SJSA1 (cell line): ENCODE data around the gene PRKAB1. TPM values are rescaled to one million over a fixed set of nuclear protein-coding genes. Genes with fewer than 3 reads are reported as not detected.
"Not testable (repeated sequence)": the region's sequence is repeated elsewhere in the genome, so short reads cannot be mapped to it uniquely, and the experiment has no call there.

ENCODE experiments used
- DNase-seq, 2 experiments: peaks; one replicate each; pipeline ENCODE4 v3.0.0-alpha.2; 2015 to 2020; ENCODE audit warnings: low spot score in 2 of 2, low read depth in 1 of 2
- H3K27ac ChIP-seq: fragments of 250-450 bp; sonication (Bioruptor Pico); 2 replicates; pipeline ENCODE4 v1.5.1; 2020; ENCODE audit warnings: mild to moderate bottlenecking, moderate library complexity
- H3K27me3 ChIP-seq: fragments of 250-450 bp; sonication (Bioruptor Pico); replicated peaks from 2 replicates; pipeline ENCODE4 v1.5.1; 2020; ENCODE audit warnings: mild to moderate bottlenecking, moderate library complexity
- H3K36me3 ChIP-seq: fragments of 250-450 bp; sonication (Bioruptor Pico); 2 replicates; pipeline ENCODE4 v1.5.1; 2020; ENCODE audit warnings: mild to moderate bottlenecking
- H3K4me1 ChIP-seq: fragments of 250-450 bp; sonication (Bioruptor Pico); replicated peaks from 2 replicates; pipeline ENCODE4 v1.6.1; 2021; ENCODE audit warnings: mild to moderate bottlenecking
- H3K4me3 ChIP-seq: fragments of 250-450 bp; sonication (Bioruptor Pico); 2 replicates; pipeline ENCODE4 v1.5.1; 2020; ENCODE audit warnings: mild to moderate bottlenecking
- H3K9me3 ChIP-seq: fragments of 250-450 bp; sonication (Bioruptor Pico); replicated peaks from 2 replicates; pipeline ENCODE4 v1.5.1; 2020; ENCODE audit warnings: mild to moderate bottlenecking
- total RNA-seq: library from RNA; depleted of rRNA; stranded (reverse); fragments of >200 nt; shearing (Covaris generic); gene quantifications from 2 replicates; pipeline ENCODE4 v1.2.3, GENCODE V29; 2014; rRNA removed

Gene PRKAB1
- 9.3 and 11.7 TPM in 2 replicates for total RNA-seq

GRCh38 chr12:119667577-119668323 lies at the start of gene PRKAB1:
PRKAB1 (plus strand) TSS chr12:119668133; CDS start chr12:119668245, 112 bp downstream.
- Histone ChIP-seq H3K4me3 (peak within 1 kb of the TSS; percentile 77), H3K4me1 (peaks cover 4% of the 10 kb centered on the region; the same call in 1 of the 2 replicates), H3K27me3 (no peaks in the 10 kb centered on the region; the same call in 1 of the 2 replicates), H3K27ac (peak within 1 kb of the TSS; percentile 41), H3K36me3 (peaks cover 30% of the 10 kb centered on the region), H3K9me3 (no peaks in the 10 kb centered on the region)
- peak; percentile 88 to 95 for DNase-seq

GRCh38 chr12:119618328-119618896 lies 49.5 kb upstream of the PRKAB1 start:
- not testable (repeated sequence) for H3K4me1 ChIP-seq, H3K27ac ChIP-seq, H3K27me3 ChIP-seq, H3K9me3 ChIP-seq, DNase-seq, H3K36me3 ChIP-seq, H3K4me3 ChIP-seq

DNA sequence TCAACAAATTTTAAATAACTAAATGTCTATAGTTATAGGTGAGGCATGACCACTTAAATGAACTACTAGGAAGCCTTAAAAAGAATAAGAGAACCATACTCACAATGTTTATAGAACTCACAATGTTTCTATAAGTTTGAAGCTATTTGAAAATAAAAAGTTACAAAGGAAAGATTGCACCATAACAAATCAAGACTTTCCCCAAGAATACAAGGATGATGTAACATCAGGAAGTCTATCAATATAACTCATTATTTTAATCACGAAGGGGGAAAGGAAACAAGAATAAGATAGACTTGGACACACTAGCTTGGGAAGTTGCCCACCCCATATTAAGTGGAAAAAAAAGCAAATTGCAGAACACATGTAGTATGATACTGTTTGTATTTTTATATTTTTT lies 47.4 kb upstream of the PRKAB1 start:
- no peaks in the 10 kb centered on the region; the same call in 1 of the 2 replicates for H3K27me3 ChIP-seq
- no peaks in the 10 kb centered on the region for H3K9me3 ChIP-seq
- H3K4me1 ChIP-seq, result no peaks in the 10 kb centered on the region
- H3K27ac ChIP-seq, result no peak overlapping the region
- no peak overlapping the region for H3K4me3 ChIP-seq
- H3K36me3 ChIP-seq, result no peaks in the 10 kb centered on the region
- no peak for DNase-seq

DNA sequence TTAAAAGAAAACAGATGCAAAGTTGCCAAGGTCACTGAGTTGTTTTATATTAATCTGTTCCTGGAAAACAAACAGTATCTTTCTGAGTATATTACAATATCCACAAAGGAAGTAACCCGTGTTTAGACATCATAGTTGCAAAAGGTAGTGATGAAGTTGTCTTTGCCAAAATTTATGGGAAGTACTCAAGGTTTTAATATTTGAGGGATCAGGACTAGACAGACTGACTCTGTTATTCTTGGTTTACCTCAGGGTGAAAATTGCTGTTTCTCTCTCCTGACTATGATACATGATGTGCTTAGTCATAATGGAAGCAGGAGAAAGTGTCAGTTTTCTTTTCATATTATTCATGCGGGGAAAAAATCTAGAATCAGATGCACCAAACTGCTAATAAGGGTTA lies 46.1 kb upstream of the PRKAB1 start:
- no peaks in the 10 kb centered on the region for H3K4me1 ChIP-seq
- no peaks in the 10 kb centered on the region for H3K36me3 ChIP-seq
- no peak for DNase-seq
- H3K27ac ChIP-seq, result no peak overlapping the region
- H3K27me3 ChIP-seq, result no peaks in the 10 kb centered on the region
- H3K9me3 ChIP-seq, result no peaks in the 10 kb centered on the region
- H3K4me3 ChIP-seq, result no peak overlapping the region

GRCh38 chr12:119624966-119625365 lies 43.0 kb upstream of the PRKAB1 start:
- Histone ChIP-seq H3K27me3 (no peaks in the 10 kb centered on the region), H3K9me3 (no peaks in the 10 kb centered on the region), H3K4me1 (no peaks in the 10 kb centered on the region), H3K27ac (no peak overlapping the region), H3K4me3 (no peak overlapping the region), H3K36me3 (no peaks in the 10 kb centered on the region)
- DNase-seq, result no peak

DNA sequence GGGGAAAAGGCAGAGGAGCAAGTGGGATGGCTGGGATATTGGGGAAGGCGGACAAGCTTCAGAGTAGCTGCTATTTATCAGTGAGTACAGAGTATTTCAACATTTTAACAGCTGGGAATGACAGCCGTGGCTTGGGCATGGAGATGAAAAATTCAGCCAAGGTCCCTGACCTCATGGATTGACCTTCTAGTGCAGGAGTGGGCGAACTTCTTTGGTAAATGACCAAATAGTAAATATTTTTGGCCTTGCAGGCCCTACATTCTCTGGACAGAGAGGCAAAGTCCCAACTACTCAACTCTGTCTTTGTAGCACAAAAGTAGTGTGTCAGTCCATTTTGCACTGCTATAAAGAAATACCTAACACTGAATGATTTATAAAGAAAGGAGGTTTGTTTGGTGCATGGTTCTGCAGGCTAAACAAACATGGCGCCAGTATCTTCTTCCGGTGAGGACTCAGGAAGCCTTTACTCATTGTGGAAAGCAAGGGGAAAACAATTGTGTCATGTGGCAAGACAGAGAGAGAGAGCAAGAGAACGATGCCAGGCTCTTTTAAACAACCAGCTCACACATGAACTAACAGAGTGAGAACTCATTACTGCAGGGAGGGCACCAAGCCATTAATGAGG lies 40.8 kb upstream of the PRKAB1 start:
- no peak overlapping the region for H3K27ac ChIP-seq
- H3K27me3 ChIP-seq, result no peaks in the 10 kb centered on the region
- no peak overlapping the region for H3K4me3 ChIP-seq
- H3K36me3 ChIP-seq, result no peaks in the 10 kb centered on the region
- H3K9me3 ChIP-seq, result no peaks in the 10 kb centered on the region
- DNase-seq, result no peak
- H3K4me1 ChIP-seq, result no peaks in the 10 kb centered on the region

GRCh38 chr12:119627686-119628085 lies 40.2 kb upstream of the PRKAB1 start:
- Histone ChIP-seq H3K27ac (no peak overlapping the region), H3K36me3 (no peaks in the 10 kb centered on the region), H3K4me1 (no peaks in the 10 kb centered on the region), H3K4me3 (no peak overlapping the region), H3K9me3 (no peaks in the 10 kb centered on the region), H3K27me3 (no peaks in the 10 kb centered on the region)
- no peak for DNase-seq

GRCh38 chr12:119630223-119630780 lies 37.6 kb upstream of the PRKAB1 start:
- Histone ChIP-seq H3K27ac (no peak overlapping the region), H3K4me1 (no peaks in the 10 kb centered on the region), H3K27me3 (no peaks in the 10 kb centered on the region), H3K9me3 (no peaks in the 10 kb centered on the region), H3K36me3 (no peaks in the 10 kb centered on the region), H3K4me3 (no peak overlapping the region)
- DNase-seq, result no peak

GRCh38 chr12:119630962-119631550 lies 36.9 kb upstream of the PRKAB1 start:
- no peaks in the 10 kb centered on the region for H3K27me3 ChIP-seq
- H3K36me3 ChIP-seq, result no peaks in the 10 kb centered on the region
- DNase-seq, result no peak
- no peak overlapping the region for H3K4me3 ChIP-seq
- no peaks in the 10 kb centered on the region for H3K9me3 ChIP-seq
- H3K4me1 ChIP-seq, result no peaks in the 10 kb centered on the region
- no peak overlapping the region for H3K27ac ChIP-seq

DNA sequence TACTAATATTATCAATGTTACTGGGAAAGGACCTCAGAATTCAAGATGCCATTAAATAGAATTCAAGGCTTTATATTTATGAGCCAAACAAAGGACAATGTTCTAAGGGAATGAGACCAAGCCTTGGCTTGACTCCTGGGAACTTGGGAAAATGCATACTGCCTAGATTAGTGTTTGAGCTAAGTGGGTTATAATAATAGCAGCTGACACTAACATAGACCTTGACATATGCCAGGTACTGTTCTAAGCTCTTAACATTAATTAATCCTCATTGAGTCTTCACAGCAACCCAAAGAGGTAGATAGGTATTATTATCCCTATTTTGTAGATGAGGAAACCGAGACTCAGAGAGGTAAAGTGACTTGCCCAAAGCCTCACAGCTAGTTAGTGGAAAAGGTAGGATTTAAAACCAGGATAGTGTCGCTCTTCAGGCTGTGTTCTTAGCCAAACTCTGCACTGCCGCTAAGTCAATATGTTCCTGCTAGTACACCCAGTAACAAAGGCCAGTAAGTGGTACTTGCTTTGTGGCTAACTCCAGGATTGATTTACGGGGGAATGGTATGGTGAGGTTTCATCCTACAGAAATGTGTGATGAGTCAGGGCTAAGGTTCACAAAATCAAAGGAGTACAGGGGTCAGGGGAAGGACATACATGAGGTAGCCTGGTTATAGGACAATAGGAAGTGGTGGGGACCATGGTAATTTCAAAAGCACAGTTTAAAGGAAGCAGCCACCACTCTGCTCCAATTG lies 35.8 kb upstream of the PRKAB1 start:
- Histone ChIP-seq H3K27me3 (no peaks in the 10 kb centered on the region), H3K9me3 (no peaks in the 10 kb centered on the region), H3K4me3 (no peak overlapping the region), H3K36me3 (no peaks in the 10 kb centered on the region), H3K27ac (no peak overlapping the region), H3K4me1 (no peaks in the 10 kb centered on the region)
- no peak for DNase-seq

DNA sequence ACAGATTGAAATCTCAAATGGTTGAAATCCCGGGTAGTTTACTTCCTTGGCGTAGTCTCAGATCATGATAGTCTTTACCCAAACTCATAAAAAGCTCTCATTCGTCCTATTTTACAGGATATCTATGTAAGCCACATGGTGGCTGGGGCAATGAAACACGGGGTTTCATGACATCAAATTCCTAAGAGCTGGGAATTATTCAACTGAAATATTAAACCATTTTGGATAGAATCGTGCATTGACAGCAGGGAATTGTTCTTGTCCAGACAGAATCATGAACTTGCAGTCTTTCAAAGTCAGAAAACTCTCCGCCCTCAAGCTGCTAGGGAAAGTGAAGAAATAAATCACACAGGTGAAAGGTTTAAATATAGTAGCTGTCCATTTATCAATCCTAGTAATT lies 33.2 kb upstream of the PRKAB1 start:
- H3K4me3 ChIP-seq, result no peak overlapping the region
- DNase-seq, result no peak
- no peaks in the 10 kb centered on the region for H3K9me3 ChIP-seq
- no peaks in the 10 kb centered on the region for H3K4me1 ChIP-seq
- H3K36me3 ChIP-seq, result no peaks in the 10 kb centered on the region
- H3K27me3 ChIP-seq, result no peaks in the 10 kb centered on the region
- no peak overlapping the region for H3K27ac ChIP-seq

GRCh38 chr12:119642986-119643385 lies 24.9 kb upstream of the PRKAB1 start:
- Histone ChIP-seq H3K36me3 (no peaks in the 10 kb centered on the region), H3K27me3 (no peaks in the 10 kb centered on the region), H3K9me3 (no peaks in the 10 kb centered on the region), H3K27ac (no peak overlapping the region), H3K4me1 (no peaks in the 10 kb centered on the region), H3K4me3 (no peak overlapping the region)
- DNase-seq, result no peak

- DNase-seq, result no peak
Observed at GRCh38 chr12:119644930-119645329, 23.0 kb upstream of the PRKAB1 start.

More at GRCh38 chr12:119644930-119645329, 23.0 kb upstream of the PRKAB1 start:
- H3K9me3 ChIP-seq, result no peaks in the 10 kb centered on the region
- no peaks in the 10 kb centered on the region for H3K27me3 ChIP-seq
- H3K4me1 ChIP-seq, result no peaks in the 10 kb centered on the region
- no peak overlapping the region for H3K4me3 ChIP-seq
- no peaks in the 10 kb centered on the region for H3K36me3 ChIP-seq
- H3K27ac ChIP-seq, result no peak overlapping the region
